HG03139 (cell line): Measurements from ENCODE around the gene SCMH1.

Source experiments
- ATAC-seq: cut with Tn5 transposase; IDR thresholded peaks from one replicate; pipeline ENCODE4 v1.9.1; 2021; ENCODE audit not compliant: unreplicated experiment

Gene SCMH1

DNA sequence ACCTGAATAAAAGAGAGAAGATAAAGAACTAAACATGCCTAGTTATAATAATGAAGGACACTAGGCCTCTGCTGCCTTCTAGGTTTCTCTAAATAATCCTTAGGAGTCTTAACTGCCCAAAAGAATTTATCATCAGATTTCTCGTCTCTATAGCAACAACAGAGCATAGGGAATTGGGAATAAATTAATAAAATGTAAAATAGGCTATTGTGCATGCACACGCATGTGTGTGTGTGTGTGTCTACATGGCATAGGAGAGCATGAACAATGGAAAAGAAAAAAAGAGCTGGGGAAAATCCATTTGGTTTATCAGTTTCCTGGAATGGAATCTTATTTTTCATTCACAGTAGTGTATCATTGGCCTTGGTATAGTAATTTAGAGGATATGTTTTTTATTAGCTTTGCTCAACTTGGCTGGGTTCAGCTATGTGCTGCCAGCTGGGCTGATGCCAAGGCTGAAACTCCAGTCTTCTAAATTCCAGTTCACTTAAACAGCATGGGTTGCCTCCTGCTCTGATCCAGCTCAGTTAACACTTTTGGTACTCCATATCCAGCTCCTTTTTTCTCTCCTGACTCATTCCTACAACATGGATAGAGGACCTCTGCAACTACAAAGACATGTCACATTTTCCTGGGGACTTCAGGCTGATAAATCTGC, 140.0 kb downstream of the SCMH1 start:
- ATAC-seq: no peak

DNA sequence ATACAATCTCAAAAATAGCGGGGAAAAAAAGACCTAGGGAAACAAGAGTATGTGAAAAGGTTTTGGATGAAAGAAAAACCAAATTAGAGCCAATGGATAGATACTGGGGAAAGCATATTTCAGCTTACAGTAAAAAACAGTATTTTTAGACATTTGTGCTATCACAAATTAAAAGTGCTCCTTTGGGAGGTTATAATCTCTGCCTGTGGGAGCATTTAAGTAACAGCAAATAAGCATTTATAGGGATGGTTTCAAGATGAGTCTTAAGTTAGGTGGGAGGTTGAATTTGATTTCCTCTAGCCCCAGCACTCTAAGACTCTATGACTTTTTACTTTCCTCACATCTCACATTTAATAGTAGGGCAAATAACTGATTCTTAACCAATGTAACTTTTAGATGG, 141.0 kb downstream of the SCMH1 start:
- no peak for ATAC-seq

DNA sequence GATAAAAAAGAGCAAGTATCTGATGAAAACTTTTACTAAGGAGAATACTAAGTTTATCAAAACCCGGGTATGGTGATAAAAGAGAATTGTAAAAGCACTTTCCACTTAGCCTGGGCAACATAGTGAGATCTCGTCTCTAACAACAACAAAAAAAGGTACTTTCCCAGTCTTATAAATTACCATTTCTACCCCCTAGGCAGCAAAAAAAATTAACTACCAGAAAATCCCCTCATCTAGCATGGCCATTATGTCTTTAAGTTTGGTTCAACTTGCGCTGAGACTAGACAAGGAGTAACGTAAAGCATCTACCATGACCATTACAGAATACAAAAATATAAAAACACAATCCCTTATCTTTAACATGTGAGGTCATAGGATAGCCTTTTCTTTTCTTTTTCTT, 141.9 kb downstream of the SCMH1 start:
- ATAC-seq: no peak

DNA sequence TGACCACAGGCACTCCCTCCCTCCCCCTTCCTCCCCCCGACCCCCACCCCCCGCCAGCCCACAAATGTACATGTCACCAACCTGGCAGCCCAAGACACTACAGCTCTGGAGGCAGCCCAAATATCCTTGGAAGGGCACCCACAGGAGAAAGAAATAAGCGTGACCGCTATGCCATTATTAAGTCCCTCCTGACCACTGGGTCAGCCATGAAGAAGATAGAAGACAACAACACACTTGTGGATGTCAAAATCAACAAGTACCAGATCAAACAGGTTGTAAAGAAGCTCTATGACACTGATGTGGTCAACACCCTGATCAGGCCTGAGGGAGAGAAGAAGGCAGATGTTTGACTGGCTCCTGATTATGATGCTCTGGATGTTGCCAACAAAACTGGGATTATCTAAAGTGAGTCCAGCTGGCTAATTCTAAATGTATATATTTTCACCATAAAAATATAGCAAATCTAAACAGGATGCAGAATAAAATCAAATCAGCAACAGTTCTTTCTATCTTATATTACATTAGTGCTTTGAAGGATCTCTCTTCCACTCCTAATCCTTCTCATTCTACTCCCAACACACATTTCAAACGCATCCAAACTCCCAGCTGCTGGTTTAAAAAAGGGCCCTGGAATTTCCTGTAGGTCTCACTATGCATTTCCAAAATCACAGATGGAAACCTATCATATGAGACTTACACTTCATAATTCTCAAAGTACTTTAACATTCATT, 143.2 kb downstream of the SCMH1 start:
- ATAC-seq: no peak

DNA sequence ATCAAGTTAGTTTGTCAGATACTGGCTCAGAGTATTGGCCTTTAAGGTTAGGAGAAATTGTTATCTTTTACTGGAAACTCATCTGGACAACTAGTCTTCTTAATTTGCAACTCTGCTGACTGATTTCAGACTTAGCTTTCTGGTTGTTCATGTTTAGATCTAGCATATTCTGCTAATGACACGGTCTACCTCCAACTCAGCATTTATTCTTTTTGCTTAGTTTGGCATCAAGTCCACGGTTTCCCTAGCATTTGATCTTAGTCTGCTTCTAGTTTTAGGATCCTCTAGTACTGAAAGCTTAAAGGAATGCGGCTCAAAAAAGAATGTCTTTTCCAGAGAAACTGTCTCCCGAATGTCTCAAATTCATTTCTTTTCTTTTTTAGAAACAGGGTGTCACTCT, 145.0 kb downstream of the SCMH1 start:
- ATAC-seq: no peak

DNA sequence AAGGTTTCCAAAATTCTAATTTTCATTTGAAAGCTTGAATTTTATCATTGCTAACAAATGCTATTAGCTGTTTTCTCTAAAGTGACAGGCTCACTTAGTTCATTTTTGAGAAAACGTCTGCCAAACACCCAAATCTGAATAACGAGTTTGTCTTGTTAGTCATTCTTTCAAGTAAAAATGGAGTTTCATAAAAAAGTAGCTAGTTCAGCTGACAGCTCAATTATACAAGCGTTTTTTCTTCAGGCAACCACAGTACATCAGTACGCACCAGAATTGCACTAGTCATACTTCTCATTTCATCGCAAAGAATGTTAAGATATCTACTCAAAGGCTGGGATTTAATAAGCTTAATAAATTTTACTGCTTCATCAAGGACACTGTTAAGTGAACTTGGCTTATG, 148.3 kb downstream of the SCMH1 start:
- no peak for ATAC-seq

DNA sequence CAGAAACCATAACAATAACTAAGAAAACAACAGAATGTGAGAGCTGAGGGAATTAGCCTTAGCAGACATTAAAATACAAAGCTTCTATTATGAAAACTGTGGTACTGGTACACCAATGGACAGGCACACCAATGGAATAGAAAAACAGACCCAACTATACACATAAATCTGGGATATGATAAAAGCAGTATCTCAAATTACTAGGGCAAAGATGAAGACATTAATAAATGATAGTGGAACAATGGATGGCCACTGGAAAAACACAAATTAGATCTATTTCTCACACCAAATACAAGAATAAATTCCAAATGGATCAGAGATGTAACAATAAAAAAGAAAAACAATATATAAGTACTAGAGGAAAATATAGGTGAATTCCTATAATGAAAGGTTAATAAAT, 155.2 kb downstream of the SCMH1 start:
- ATAC-seq: no peak

DNA sequence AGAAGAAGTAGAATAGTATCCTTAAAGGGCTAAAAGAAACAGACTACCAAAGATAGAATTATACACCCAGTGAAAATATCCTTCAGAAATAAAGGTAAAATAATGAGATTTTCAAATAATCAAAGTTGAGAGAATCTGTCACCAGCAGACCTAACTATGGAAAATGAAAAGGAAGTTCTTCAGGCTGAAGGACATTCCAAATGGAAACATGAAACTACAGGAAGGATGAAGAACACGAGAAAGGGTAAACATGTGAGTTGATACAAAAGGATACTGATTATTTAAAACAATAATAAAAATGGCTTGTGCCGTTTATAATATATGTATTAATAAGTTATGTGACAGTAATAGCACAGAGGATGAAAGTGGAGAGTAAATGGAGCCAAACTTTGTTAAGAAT, 163.5 kb downstream of the SCMH1 start:
- no peak for ATAC-seq

DNA sequence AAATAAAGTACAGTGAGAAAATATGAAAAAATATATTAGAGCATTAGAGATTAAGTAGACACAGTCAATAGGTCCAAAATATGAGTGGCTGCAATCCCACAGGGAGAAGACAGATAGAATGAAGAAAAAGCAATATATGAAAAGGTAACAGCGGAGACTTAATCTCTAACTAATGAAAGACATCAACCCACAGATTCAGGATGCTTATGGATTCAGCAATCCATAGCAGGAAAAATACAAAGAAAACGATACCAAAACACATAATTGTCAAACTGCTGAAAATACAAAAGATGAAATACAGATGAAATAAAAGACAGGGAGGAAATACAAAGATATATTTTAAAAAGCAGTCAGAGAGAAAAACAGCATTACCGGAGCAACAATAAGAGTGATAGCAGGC, 163.9 kb downstream of the SCMH1 start:
- no peak for ATAC-seq

DNA sequence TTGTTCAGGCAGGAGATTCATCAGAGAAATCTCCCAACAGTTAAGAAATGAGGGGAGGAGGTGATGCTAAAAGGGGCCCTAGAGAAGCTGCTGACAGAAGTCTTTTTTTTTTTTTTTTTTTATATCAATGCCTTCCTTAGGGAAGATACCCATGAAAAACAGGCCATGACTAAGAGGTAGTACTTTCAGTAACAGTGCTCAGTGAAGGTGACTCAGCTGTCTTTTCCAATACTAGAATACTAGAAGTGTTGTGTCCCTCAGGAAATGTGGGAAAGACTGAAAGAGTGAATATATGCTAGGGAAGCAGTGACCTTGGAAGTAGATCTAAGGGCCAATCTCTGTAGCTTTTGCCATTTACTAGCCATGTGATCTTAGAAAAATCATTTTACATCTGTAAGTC, 168.1 kb downstream of the SCMH1 start:
- ATAC-seq: no peak

DNA sequence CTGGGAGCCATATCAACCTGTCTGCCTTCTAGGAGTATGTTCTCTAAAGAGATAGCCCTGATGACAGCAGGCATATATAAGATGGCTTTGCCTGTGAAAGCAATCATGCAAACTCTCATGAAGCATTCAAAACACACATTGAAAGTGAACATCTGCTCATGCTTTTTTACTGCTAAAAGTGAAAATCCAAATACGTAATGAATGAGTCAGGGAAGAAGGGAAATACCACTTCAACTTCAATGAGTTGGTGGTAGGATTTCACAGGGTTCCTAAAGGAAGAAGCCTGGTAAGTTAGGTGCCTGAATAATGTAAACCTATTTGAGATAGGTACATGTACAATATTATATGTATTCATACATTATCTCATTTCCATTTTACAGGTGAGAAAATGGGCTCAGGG, 170.1 kb downstream of the SCMH1 start:
- ATAC-seq: no peak

DNA sequence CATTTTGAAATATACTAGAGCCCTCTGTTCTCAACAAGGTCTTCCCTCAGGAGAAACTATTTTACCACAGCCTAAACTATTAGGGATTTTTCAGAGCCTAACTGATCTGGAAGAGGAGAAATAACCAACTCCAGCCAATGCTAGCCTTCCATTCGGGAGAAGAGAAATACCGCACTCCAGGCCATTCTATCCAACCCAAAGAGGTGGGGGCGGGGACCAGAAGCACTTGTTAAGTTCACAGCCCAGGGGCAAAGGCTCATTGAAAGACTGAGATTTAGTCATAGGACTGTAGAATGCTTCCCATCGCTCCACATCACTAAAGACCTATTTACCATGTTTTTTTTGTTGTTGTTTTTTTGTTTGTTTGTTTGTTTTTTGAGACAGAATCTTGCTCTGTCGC, 185.2 kb downstream of the SCMH1 start:
- no peak for ATAC-seq

DNA sequence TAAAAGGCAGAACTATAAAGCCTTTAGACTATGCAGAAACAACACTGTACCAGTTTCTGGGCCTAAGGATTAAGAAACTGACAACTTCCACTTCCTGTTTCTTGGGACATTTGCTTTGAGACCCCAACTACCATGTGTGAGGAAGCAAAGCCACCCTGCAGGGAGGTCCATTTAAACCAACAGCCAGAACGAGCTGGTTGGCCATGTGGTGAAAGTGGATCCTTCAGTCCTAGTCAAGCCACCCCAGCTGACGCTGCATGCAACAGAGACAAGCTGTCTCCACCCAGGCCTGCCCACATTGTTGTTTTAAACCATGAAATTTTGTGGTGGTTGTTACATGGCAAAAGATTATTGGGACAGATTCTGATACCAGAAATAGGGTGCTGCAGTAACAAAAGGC, 188.8 kb downstream of the SCMH1 start:
- no peak for ATAC-seq

DNA sequence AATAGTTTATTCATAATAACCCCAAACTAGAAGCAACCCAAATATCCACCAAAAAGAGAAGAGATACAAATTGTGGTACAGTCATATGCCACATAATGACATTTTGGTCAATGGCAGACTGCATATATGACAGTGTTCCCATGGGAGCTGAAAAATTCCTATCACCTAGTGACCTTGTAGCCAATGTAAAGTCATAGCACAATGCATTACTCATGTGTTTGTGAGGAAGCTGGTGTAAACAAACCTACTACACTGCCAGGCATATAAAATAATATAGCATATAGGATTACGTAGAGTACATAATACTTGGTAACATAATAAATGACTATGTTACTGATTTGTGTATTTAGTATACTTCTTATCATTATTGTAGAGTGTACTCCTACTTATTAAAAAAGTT, 191.1 kb downstream of the SCMH1 start:
- no peak for ATAC-seq

DNA sequence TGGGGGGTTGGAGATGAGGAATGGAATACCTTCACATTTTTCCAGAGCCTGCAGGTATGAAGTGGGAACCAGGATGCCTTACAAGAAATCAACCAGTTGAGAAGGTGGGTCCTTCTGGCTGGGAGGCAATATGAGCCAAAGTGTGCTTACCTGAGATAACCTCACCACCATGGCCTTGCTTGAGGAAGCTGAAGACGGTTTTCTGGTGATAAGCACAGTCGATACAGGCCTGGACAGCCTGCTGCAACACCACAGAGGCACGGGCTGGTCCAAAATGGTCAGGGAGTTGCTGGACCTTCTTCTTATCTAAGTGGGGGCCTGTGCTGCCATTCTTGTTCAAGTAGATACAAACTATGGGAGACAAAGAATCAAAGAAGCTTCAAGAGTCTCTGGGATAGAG, 193.6 kb downstream of the SCMH1 start:
- no peak for ATAC-seq

DNA sequence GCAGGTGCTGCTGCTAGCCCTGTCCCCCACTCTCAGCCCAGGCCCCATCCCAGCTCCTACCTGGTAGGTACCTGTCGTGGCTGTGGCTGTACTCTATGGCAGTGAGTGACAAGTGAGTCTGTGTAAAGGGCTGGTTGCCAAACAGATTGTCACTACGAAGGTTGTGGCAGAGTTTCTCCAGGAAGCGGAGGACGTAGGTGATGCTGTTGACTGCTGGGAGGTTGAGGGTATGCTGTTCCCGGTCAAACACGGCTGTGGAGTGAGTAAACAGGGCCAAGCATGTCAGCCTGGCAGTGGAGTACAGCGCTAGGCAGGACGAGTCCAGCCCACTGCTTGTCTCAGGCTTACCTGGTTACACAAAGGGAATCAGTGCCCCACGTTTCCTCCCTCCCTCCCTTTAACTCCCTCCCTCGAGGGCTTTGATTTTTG, 195.7 kb downstream of the SCMH1 start:
- ATAC-seq: no peak

DNA sequence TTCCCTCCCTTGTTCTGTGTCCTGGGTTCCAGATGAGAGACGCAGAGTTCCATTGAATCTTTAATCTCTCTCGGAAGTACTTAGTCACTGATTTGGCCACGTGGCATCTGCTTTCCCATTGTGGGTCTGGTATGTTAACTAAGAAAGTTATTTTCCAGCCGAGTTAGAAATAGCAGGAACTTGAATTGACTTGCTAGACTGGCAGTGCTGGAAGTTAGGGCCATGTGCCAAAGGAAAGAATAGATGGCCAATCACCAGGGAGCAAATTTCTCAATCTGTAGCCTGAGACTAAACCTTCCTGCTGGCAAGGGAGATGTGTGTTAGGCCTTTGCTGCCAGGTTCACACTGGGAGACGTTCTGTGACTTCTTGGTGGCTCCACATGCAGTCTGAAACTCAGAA, 196.4 kb downstream of the SCMH1 start:
- ATAC-seq: no peak

DNA sequence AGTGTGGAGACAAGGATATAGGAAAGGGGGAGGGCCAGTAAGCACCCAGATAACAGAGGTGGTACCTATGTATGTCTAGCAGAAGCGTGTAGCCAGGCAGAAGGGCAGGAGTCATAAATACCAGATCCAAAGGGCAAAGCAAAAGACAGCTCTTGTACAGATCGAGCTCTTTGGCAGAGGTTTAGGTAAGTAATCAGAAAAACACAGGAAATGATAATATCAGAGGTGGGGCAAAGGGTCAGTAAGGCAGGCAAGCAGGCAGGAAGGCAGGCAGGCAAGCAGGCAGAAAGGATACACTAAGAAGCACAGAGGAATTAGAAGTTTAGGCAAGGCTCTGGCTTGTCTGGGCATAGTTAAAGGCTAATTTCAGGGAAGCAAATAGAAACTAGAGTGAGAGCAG, 197.9 kb downstream of the SCMH1 start:
- ATAC-seq: no peak

DNA sequence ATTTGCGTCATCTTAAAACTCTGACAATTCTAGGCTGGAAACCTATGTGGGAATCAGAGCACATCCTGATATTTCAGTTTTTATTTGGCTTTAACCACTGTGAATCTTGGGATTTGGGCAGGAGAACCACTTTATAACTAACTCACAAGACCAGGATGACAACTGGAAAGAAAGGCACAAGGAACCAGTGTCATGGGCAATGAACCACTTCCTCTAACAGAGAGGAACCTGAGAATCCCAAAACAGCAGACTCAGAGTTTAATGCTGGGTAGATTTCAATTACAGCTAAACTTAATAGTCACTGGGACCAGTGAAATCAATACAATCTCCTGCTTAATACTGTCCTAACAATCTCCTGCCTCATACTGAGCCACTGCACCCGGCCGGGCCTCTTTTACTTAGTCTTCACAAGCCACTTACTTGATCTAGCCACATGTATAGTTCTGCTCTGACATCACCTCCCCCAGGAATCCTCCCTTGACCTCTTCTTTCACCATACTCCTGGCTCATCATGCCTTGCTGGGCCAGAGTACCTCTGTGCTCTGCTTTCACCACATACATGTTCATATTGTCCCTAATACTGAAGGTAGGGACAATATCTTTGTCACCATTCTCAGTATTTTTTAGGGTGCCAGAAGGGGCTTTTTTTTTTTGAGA, 200.4 kb downstream of the SCMH1 start:
- no peak for ATAC-seq

DNA sequence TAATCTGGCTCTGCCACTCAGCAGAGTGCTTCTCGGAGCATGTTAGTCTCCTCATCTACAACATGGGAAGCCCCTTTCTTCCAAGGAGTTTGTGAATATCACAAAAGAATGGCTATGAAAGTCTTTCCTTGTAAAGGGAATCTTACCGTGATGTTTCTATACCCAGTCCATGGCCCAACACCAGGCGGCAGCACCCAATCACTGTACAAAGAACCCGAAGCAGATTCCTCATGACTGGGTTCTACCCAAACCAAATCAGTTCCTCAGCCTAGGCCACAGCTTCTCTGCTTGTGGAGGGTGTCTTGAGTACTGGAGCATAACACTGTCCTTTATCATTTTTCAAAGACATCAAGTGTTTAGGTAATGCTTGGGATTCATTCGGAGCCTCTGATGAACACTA, 204.0 kb downstream of the SCMH1 start:
- ATAC-seq: no peak

DNA sequence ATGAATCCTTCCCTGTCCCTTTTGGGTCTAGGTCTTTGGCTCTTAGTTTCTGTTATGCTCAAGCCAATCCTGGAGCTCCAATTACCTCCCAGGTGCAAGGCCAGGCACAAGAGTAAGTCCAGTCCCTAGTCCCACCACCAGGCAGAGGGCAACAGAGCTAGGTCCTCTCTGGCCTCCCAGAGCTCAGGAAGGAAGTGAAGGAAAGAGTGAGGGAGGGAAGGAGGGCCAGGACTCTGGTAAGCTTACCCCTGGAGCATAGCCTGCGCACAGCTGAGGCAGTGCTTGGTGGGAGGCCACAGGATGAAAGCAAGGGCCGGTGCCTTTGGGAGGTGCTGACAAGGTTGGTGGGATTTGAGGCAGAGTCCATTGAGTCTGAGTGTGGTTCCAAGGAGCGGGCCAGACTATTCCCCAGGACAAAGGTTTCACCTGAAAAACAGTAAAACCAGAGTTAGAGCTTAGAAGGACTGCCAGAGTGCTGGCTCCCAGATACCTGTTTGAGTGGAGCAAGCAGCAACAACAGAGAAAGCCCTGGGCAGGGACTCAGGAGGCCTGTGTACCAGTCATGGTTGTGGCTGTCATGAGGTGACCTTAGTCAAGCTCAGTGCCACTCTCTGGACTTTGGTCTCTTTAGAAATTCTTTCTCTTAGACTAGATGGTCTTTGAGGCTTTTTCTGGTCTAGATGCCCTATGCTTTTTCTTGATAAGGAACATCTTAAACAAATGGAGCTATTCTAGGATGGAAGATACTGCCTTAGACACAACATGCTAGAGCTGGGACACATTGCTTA, 204.8 kb downstream of the SCMH1 start:
- no peak for ATAC-seq

DNA sequence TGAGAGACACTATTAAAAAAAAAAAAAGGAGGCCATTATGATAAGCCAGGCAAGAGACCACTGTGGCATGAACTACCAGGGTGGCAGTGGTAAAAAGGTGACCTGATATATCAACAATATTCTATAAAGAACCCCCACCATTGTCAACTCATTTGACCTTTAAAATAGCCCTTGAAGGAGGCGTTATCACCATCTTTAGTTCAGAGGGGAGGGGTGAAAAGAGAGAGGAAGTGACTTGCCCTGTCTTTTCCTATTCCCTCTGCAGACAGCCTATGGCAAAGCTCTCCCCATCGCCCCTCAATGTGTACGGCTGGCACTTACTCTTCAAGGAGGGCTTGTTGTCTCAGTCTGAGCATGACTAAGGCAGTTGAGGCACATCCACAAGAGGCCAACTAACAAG, 208.8 kb downstream of the SCMH1 start:
- no peak for ATAC-seq
